C4-2B (cell line): Measurements from ENCODE around the gene DDX50.

Source experiments
- H3K27ac ChIP-seq: fragments of 450-650 bp; 2 replicates; pipeline ENCODE4 v1.5.1; 2017
- CTCF ChIP-seq: fragments of 450-650 bp; conservative IDR thresholded peaks from 2 replicates; pipeline ENCODE4 v1.5.1; 2017; ENCODE audit warnings: mild to moderate bottlenecking
- ZFX ChIP-seq: fragments of 450-650 bp; IDR thresholded peaks from 2 replicates; pipeline ENCODE4 v1.6.1; 2017

DDX50 gene

GRCh38 chr10:68870545-68871104 is 30.5 kb upstream of the DDX50 start:
- H3K27ac ChIP-seq: no peak overlapping the region
- TF ChIP-seq ZFX: no peak

- no peak for TF ChIP-seq CTCF
- no peak for TF ChIP-seq ZFX
- H3K27ac ChIP-seq: no peak overlapping the region
Observed at GRCh38 chr10:68871105-68871711, 29.9 kb upstream of the DDX50 start.

GRCh38 chr10:68871731-68872342 is 29.3 kb upstream of the DDX50 start:
- TF ChIP-seq ZFX (no peak), CTCF (no peak)
- peak overlapping the region; percentile 41; the same call in 1 of the 2 replicates for H3K27ac ChIP-seq

- no peak overlapping the region for H3K27ac ChIP-seq
- TF ChIP-seq ZFX (no peak), CTCF (no peak)
Observed at GRCh38 chr10:68876246-68877138, 24.6 kb upstream of the DDX50 start.

- TF ChIP-seq ZFX (no peak), CTCF (no peak)
- no peak overlapping the region for H3K27ac ChIP-seq
Observed at GRCh38 chr10:68877482-68878110, 23.5 kb upstream of the DDX50 start.

- TF ChIP-seq ZFX (no peak), CTCF (no peak)
- no peak overlapping the region for H3K27ac ChIP-seq
Observed at GRCh38 chr10:68878496-68878895, 22.6 kb upstream of the DDX50 start.

GRCh38 chr10:68879628-68880027 is 21.5 kb upstream of the DDX50 start:
- no peak overlapping the region for H3K27ac ChIP-seq
- TF ChIP-seq CTCF (peak; percentile 5; the same call in 1 of the 2 replicates), ZFX (no peak)
